HFFc6 (cell line): ENCODE measurements around the gene DYDC1. TPM values are rescaled to one million over a fixed set of nuclear protein-coding genes. Genes with fewer than 3 reads are reported as not detected.

Experiments
- DNase-seq: peaks from one replicate; pipeline ENCODE4 v3.0.0-alpha.2; 2018
- H3K27ac Mint-ChIP-seq: 2 replicates; pipeline ENCODE4 v1.8.0; 2020; ENCODE audit warnings: mild to moderate bottlenecking, mixed read lengths
- H3K27me3 Mint-ChIP-seq: 2 replicates; pipeline ENCODE4 v1.8.0; 2021; ENCODE audit warnings: mild to moderate bottlenecking, moderate library complexity, mixed read lengths; ENCODE audit not compliant: insufficient read depth
- H3K36me3 Mint-ChIP-seq: 2 replicates; pipeline ENCODE4 v1.8.0; 2021; ENCODE audit warnings: low read depth, mixed read lengths
- H3K4me1 Mint-ChIP-seq: 2 replicates; pipeline ENCODE4 v1.8.0; 2020; ENCODE audit warnings: low read depth, mixed read lengths
- H3K4me3 Mint-ChIP-seq: 2 replicates; pipeline ENCODE4 v1.8.0; 2020; ENCODE audit warnings: mild to moderate bottlenecking, moderate library complexity, mixed read lengths
- H3K9me3 Mint-ChIP-seq: 2 replicates; pipeline ENCODE4 v1.8.0; 2020; ENCODE audit warnings: mild to moderate bottlenecking, mixed read lengths
- CTCF ChIP-seq: fragments of 200-600 bp; sonication (generic); IDR thresholded peaks from 2 replicates; pipeline ENCODE4 v1.5.0; 2021; ENCODE audit warnings: antibody characterized with exemption, mild to moderate bottlenecking
- long read RNA-seq: library from polyadenylated mRNA; unstranded; transcript quantifications from one replicate; pipeline ENCODE4 v2.0.0, GENCODE V29; 2019
- total RNA-seq, 6 experiments: library from RNA; stranded (reverse); fragmentation: NEBNext Ultra II Directional; extraction: Animal tissue kit (Norgen Biotek cat#: 25700); gene quantifications; 2 replicates in 1 of 6; 3 replicates in 5 of 6; pipeline ENCODE4 v1.2.3, GENCODE V29; 2021

Gene DYDC1
- total RNA-seq, result not detected
- long read RNA-seq, result 0 reads

GRCh38 chr10:80356563-80356988 lies at the start of gene DYDC1, which contains the start of gene DYDC2:
Gene DYDC1, minus strand, starts transcription at chr10:80356755. Its CDS starts 4,154 bp downstream, at chr10:80352601.
Gene DYDC2, plus strand, starts transcription at chr10:80356781. Its CDS starts 5,663 bp downstream, at chr10:80362444.
- Mint-ChIP-seq H3K36me3 (no peaks in the 10 kb centered on the region), H3K9me3 (peaks cover 7% of the 10 kb centered on the region; the same call in 1 of the 2 replicates), H3K4me3 (no peak within 1 kb of the TSS), H3K4me1 (no peaks in the 10 kb centered on the region), H3K27me3 (peaks cover 26% of the 10 kb centered on the region), H3K27ac (no peak within 1 kb of the TSS)
- DNase-seq, result no peak
- TF ChIP-seq CTCF, result no peak

- peaks cover 5% of the 10 kb centered on the region; the same call in 1 of the 2 replicates for H3K36me3 Mint-ChIP-seq
- H3K9me3 Mint-ChIP-seq, result no peaks in the 10 kb centered on the region; the same call in 1 of the 2 replicates
- peaks cover 29% of the 10 kb centered on the region for H3K27me3 Mint-ChIP-seq
- H3K4me3 Mint-ChIP-seq, result no peak overlapping the region
- peaks cover 7% of the 10 kb centered on the region; the same call in 1 of the 2 replicates for H3K4me1 Mint-ChIP-seq
- DNase-seq, result no peak
- no peak overlapping the region for H3K27ac Mint-ChIP-seq
- no peak for TF ChIP-seq CTCF
Observed at GRCh38 chr10:80406204-80406603, 49.6 kb upstream of the DYDC1 start.

- H3K27me3 Mint-ChIP-seq, result peaks cover 30% of the 10 kb centered on the region
- no peak for DNase-seq
- H3K36me3 Mint-ChIP-seq, result peaks cover 5% of the 10 kb centered on the region; the same call in 1 of the 2 replicates
- peaks cover 7% of the 10 kb centered on the region; the same call in 1 of the 2 replicates for H3K4me1 Mint-ChIP-seq
- H3K27ac Mint-ChIP-seq, result no peak overlapping the region
- no peak for TF ChIP-seq CTCF
- H3K4me3 Mint-ChIP-seq, result no peak overlapping the region
- H3K9me3 Mint-ChIP-seq, result no peaks in the 10 kb centered on the region; the same call in 1 of the 2 replicates
Observed at GRCh38 chr10:80405626-80406025, 49.1 kb upstream of the DYDC1 start.

- H3K4me3 Mint-ChIP-seq, result no peak overlapping the region
- H3K36me3 Mint-ChIP-seq, result peaks cover 5% of the 10 kb centered on the region; the same call in 1 of the 2 replicates
- DNase-seq, result no peak
- no peaks in the 10 kb centered on the region; the same call in 1 of the 2 replicates for H3K9me3 Mint-ChIP-seq
- no peak for TF ChIP-seq CTCF
- H3K27ac Mint-ChIP-seq, result no peak overlapping the region
- H3K4me1 Mint-ChIP-seq, result peaks cover 7% of the 10 kb centered on the region; the same call in 1 of the 2 replicates
- H3K27me3 Mint-ChIP-seq, result peaks cover 28% of the 10 kb centered on the region
Observed at GRCh38 chr10:80405035-80405434, 48.5 kb upstream of the DYDC1 start.

- H3K27me3 Mint-ChIP-seq, result peaks cover 16% of the 10 kb centered on the region
- no peak for TF ChIP-seq CTCF
- H3K4me3 Mint-ChIP-seq, result no peak overlapping the region
- H3K4me1 Mint-ChIP-seq, result no peaks in the 10 kb centered on the region
- H3K27ac Mint-ChIP-seq, result no peak overlapping the region
- no peak for DNase-seq
- no peaks in the 10 kb centered on the region for H3K9me3 Mint-ChIP-seq
- no peaks in the 10 kb centered on the region for H3K36me3 Mint-ChIP-seq
Observed at GRCh38 chr10:80400136-80400804, 43.7 kb upstream of the DYDC1 start.
